Natural killer cell (primary cell): ENCODE data around the gene PTPRN2. TPM values are rescaled to one million over a fixed set of nuclear protein-coding genes. Genes with fewer than 3 reads are reported as not detected.

Source experiments
- ATAC-seq, 3 donors: fragments of 150-1000 bp in 2 of 3; fragments of 200-7000 bp in 1 of 3; cut with Tn5 transposase; 1 replicate in 1 of 3; 2 replicates in 2 of 3; pipeline ENCODE4 v1.10.0; 2021; ENCODE audit warnings: mild to moderate bottlenecking in 2 of 3, moderate library complexity in 2 of 3
- DNase-seq, 2 donors: peaks; one replicate each; pipeline versions ENCODE4 v3.0.0 to v3.0.0-alpha.2; 2013 to 2021; ENCODE audit warnings: mixed read lengths in 1 of 2
- H3K27ac ChIP-seq: one replicate; pipeline ENCODE4 v1.5.1; 2013; ENCODE audit warnings: mild to moderate bottlenecking, low read length
- H3K27me3 ChIP-seq: one replicate; pipeline ENCODE4 v1.6.1; 2013; ENCODE audit warnings: low read length; ENCODE audit not compliant: control insufficient read depth, insufficient read depth
- H3K36me3 ChIP-seq: one replicate; pipeline ENCODE4 v1.6.1; 2013; ENCODE audit warnings: low read length; ENCODE audit not compliant: control insufficient read depth, insufficient read depth
- H3K4me1 ChIP-seq: one replicate; pipeline ENCODE4 v1.6.1; 2013; ENCODE audit warnings: low read length; ENCODE audit not compliant: control insufficient read depth, insufficient read depth
- H3K4me3 ChIP-seq: one replicate; pipeline ENCODE4 v1.5.1; 2013; ENCODE audit warnings: low read length
- H3K9me3 ChIP-seq: one replicate; pipeline ENCODE4 v1.6.1; 2013; ENCODE audit warnings: low read length; ENCODE audit not compliant: control insufficient read depth, insufficient read depth
- H3K27ac Mint-ChIP-seq, 2 donors: one replicate each; pipeline ENCODE4 v1.8.0; 2022; ENCODE audit warnings: mild to moderate bottlenecking in 2 of 2, mixed read lengths in 2 of 2, moderate library complexity in 1 of 2
- H3K27me3 Mint-ChIP-seq, 2 donors: one replicate each; pipeline ENCODE4 v1.8.0; 2022; ENCODE audit warnings: low read depth in 2 of 2, mixed read lengths in 2 of 2
- H3K36me3 Mint-ChIP-seq: one replicate; pipeline ENCODE4 v1.8.0; 2022; ENCODE audit warnings: mixed read lengths
- H3K4me1 Mint-ChIP-seq, 2 donors: one replicate each; pipeline ENCODE4 v1.8.0; 2022; ENCODE audit warnings: mixed read lengths in 2 of 2
- H3K4me3 Mint-ChIP-seq: one replicate; pipeline ENCODE4 v1.8.0; 2022; ENCODE audit warnings: mild to moderate bottlenecking, moderate library complexity, mixed read lengths
- H3K9me3 Mint-ChIP-seq, 2 donors: one replicate each; pipeline ENCODE4 v1.8.0; 2022; ENCODE audit warnings: mixed read lengths in 2 of 2
- CTCF ChIP-seq: fragments of 200-600 bp; IDR thresholded peaks from one replicate; pipeline ENCODE4 v1.8.0; 2022; ENCODE audit warnings: antibody characterized with exemption
- WGBS: methylation state at CpG from one replicate; pipeline ENCODE4 v1.1.7; 2013; ENCODE audit warnings: missing lambda C conversion rate; ENCODE audit not compliant: insufficient coverage; 5-methylcytosine and 5-hydroxymethylcytosine counted together
- intact Hi-C: fragments of 100-400 bp; cut with micrococcal nuclease; formaldehyde crosslinking; loops from one replicate; pipeline ENCODE4 v1.14.2; 2022
- total RNA-seq, 4 donors: library from RNA; stranded (reverse); fragments of 120-200 nt in 1 of 4; gene quantifications; one replicate each; pipeline versions ENCODE4 v1.2.3 to v1.2.4, GENCODE V29; 2013 to 2022

PTPRN2 gene
- total RNA-seq, 3 donors from 2014 or later (not counting 1 experiment from before 2014, with no cell fraction given), result 1.3 to 2.5 (median 1.9) TPM

- DNase-seq (no peak), ATAC-seq (no peak)
- H3K9me3 Mint-ChIP-seq, result no peaks in the 10 kb centered on the region
- intact Hi-C loops, result no loop called here
- no peaks in the 10 kb centered on the region for H3K4me1 Mint-ChIP-seq
- H3K4me3 Mint-ChIP-seq, result no peak overlapping the region
- H3K9me3 ChIP-seq, result no peaks in the 10 kb centered on the region
- H3K36me3 Mint-ChIP-seq, result no peaks in the 10 kb centered on the region
- H3K4me1 ChIP-seq, result no peaks in the 10 kb centered on the region
- no peaks in the 10 kb centered on the region for H3K36me3 ChIP-seq
- H3K4me3 ChIP-seq, result no peak overlapping the region
- WGBS, result 89% methylated on average over 33 of the region's 33 CpGs
- H3K27me3 ChIP-seq, result no peaks in the 10 kb centered on the region
- TF ChIP-seq CTCF, result no peak
- no peak overlapping the region for H3K27ac Mint-ChIP-seq
- H3K27me3 Mint-ChIP-seq, result peaks cover 10 to 23% of the 10 kb centered on the region in 2 donors
- no peak overlapping the region for H3K27ac ChIP-seq
Observed at GRCh38 chr7:157621131-157621681, 966.4 kb downstream of the PTPRN2 start.

GRCh38 chr7:157620616-157621015 is 967.0 kb downstream of the PTPRN2 start:
- no peak for DNase-seq
- Histone ChIP-seq H3K27ac (no peak overlapping the region), H3K4me3 (no peak overlapping the region), H3K36me3 (no peaks in the 10 kb centered on the region), H3K9me3 (no peaks in the 10 kb centered on the region), H3K4me1 (no peaks in the 10 kb centered on the region), H3K27me3 (no peaks in the 10 kb centered on the region)
- no peak overlapping the region for H3K27ac Mint-ChIP-seq
- no peaks in the 10 kb centered on the region for H3K36me3 Mint-ChIP-seq
- no peak overlapping the region for H3K4me3 Mint-ChIP-seq
- peaks cover 8 to 20% of the 10 kb centered on the region in 2 donors for H3K27me3 Mint-ChIP-seq
- WGBS, result 86% methylated on average over 11 of the region's 11 CpGs
- intact Hi-C loops, result no loop called here
- TF ChIP-seq CTCF, result no peak
- H3K4me1 Mint-ChIP-seq, result no peaks in the 10 kb centered on the region
- H3K9me3 Mint-ChIP-seq, result no peaks in the 10 kb centered on the region
- ATAC-seq, result no peak

- DNase-seq (no peak), ATAC-seq (no peak)
- no peak for TF ChIP-seq CTCF
- Histone ChIP-seq H3K27ac (no peak overlapping the region), H3K9me3 (no peaks in the 10 kb centered on the region), H3K4me1 (no peaks in the 10 kb centered on the region), H3K27me3 (no peaks in the 10 kb centered on the region), H3K4me3 (no peak overlapping the region), H3K36me3 (no peaks in the 10 kb centered on the region)
- Mint-ChIP-seq H3K4me1 (no peaks in the 10 kb centered on the region), H3K27ac (no peak overlapping the region), H3K36me3 (no peaks in the 10 kb centered on the region), H3K4me3 (no peak overlapping the region), H3K9me3 (no peaks in the 10 kb centered on the region), H3K27me3 (peaks cover 4 to 15% of the 10 kb centered on the region in 2 donors)
- intact Hi-C loops, result no loop called here
- WGBS, result 90% methylated on average over 25 of the region's 26 CpGs
Observed at GRCh38 chr7:157619753-157620525, 967.7 kb downstream of the PTPRN2 start.
